Ovary (tissue), 3 donors: ENCODE data around the gene CDK15.
"Not testable (repeated sequence)": the region's sequence is repeated elsewhere in the genome, so short reads cannot be mapped to it uniquely, and the experiment has no call there.

Experiments
- CTCF ChIP-seq, 3 donors: fragments of 450-650 bp in 2 of 3; fragments of 200-600 bp in 1 of 3; IDR thresholded peaks; one replicate each; pipeline versions ENCODE4 v1.5.1 to v1.8.0; 2016 to 2022; ENCODE audit warnings: antibody characterized with exemption in 3 of 3, mild to moderate bottlenecking in 1 of 3
- POLR2A ChIP-seq: fragments of 450-650 bp; IDR thresholded peaks from one replicate; pipeline ENCODE4 v1.6.1; 2017; ENCODE audit warnings: antibody characterized with exemption, mild to moderate bottlenecking, moderate library complexity
- donor health status: DM: no; HTN: no; CAD: no.

DNA sequence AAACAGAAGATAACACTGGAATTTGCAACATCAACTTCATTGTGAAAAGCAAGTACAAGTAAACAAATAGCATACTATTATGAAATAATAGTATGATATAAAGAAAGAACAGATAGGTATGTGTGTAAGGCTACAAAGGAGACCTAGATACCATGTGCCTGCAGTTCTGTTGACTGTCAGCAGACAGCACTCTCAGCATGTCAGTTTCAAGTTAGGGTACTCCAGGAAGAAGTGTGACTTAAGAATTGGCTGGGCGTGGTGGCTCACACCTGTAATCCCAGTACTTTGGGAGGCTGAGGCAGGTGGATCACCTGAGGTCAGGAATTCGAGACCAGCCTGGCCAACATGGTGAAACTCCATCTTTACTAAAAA lies 7.4 kb upstream of the CDK15 start:
- TF ChIP-seq CTCF (IDR thresholded peaks at IDR 0.05); POLR2A: not testable (repeated sequence)
